Mucosa of descending colon (tissue), 3 donors: Measurements from ENCODE around the gene VPS9D1. TPM values are rescaled to one million over a fixed set of nuclear protein-coding genes. Genes with fewer than 3 reads are reported as not detected.

Experiments used
- ATAC-seq: fragments of 200-7000 bp; cut with Tn5 transposase; one replicate; pipeline ENCODE4 v1.9.1; 2020; ENCODE audit warnings: mild to moderate bottlenecking, moderate library complexity
- DNase-seq, 3 donors: peaks; one replicate each; pipeline ENCODE4 v3.0.0-alpha.2; 2020
- H3K36me3 ChIP-seq: fragments of 200-600 bp; one replicate; pipeline ENCODE4 v1.8.0; 2021; ENCODE audit warnings: low read depth, mild to moderate bottlenecking
- H3K4me1 ChIP-seq: fragments of 200-600 bp; one replicate; pipeline ENCODE4 v1.8.0; 2021; ENCODE audit warnings: low read depth, mild to moderate bottlenecking
- H3K4me3 ChIP-seq: fragments of 200-600 bp; one replicate; pipeline ENCODE4 v1.8.0; 2021; ENCODE audit warnings: mild to moderate bottlenecking
- H3K9me3 ChIP-seq: fragments of 200-600 bp; one replicate; pipeline ENCODE4 v1.8.0; 2021; ENCODE audit warnings: mild to moderate bottlenecking
- CTCF ChIP-seq: fragments of 200-600 bp; IDR thresholded peaks from one replicate; pipeline ENCODE4 v1.8.0; 2022; ENCODE audit warnings: antibody characterized with exemption, mild to moderate bottlenecking
- intact Hi-C, 2 donors: fragments of 100-400 bp; cut with DNase I in 1 of 2; cut with micrococcal nuclease in 1 of 2; formaldehyde crosslinking; loops; one replicate each; pipeline versions ENCODE4 v1.11.0 to v1.11.1; 2022; cut with DNase I, micrococcal nuclease
- total RNA-seq, 3 donors: library from RNA; stranded (reverse); fragmentation: NEBNext Ultra II Directional in 2 of 3; extraction: Animal tissue kit (Norgen Biotek cat#: 25700) in 2 of 3; gene quantifications; one replicate each; pipeline versions ENCODE4 v1.2.1 to v1.2.4, GENCODE V29; 2021 to 2023
- donor health status: DM: no; HTN: no; CAD: no; lungs with moderate emphysema.
- donor health status: DM: no; HTN: no; CAD: no.
- donor health status: DM: no; HTN: yes; CAD: no.

The VPS9D1 gene
- total RNA-seq, 3 donors from 2014 or later, result 15.3 to 20.6 (median 16.4) TPM

- H3K36me3 ChIP-seq, result peaks cover 4% of the 10 kb centered on the region
- ATAC-seq (no peak), DNase-seq (no peak)
- no peaks in the 10 kb centered on the region for H3K9me3 ChIP-seq
- intact Hi-C loops, result no loop called here
- no peak for TF ChIP-seq CTCF
- H3K4me3 ChIP-seq, result no peak overlapping the region
- H3K4me1 ChIP-seq, result no peaks in the 10 kb centered on the region
Observed at GRCh38 chr16:89733322-89733721, 12.6 kb upstream of the VPS9D1 start.

GRCh38 chr16:89732918-89733242 lies 12.2 kb upstream of the VPS9D1 start:
- no peak for DNase-seq
- no peaks in the 10 kb centered on the region for H3K4me1 ChIP-seq
- no peak for ATAC-seq
- no peak overlapping the region for H3K4me3 ChIP-seq
- TF ChIP-seq CTCF, result no peak
- intact Hi-C loops, result no loop called here
- H3K36me3 ChIP-seq, result peaks cover 4% of the 10 kb centered on the region
- no peaks in the 10 kb centered on the region for H3K9me3 ChIP-seq

GRCh38 chr16:89732142-89732917 lies 11.6 kb upstream of the VPS9D1 start:
- Histone ChIP-seq H3K36me3 (peaks cover 4% of the 10 kb centered on the region), H3K4me1 (no peaks in the 10 kb centered on the region), H3K4me3 (no peak overlapping the region), H3K9me3 (no peaks in the 10 kb centered on the region)
- no peak for TF ChIP-seq CTCF
- intact Hi-C loops, result no loop called here
- ATAC-seq (no peak), DNase-seq (no peak)

- Histone ChIP-seq H3K4me3 (no peak overlapping the region), H3K36me3 (peaks cover 4% of the 10 kb centered on the region), H3K9me3 (no peaks in the 10 kb centered on the region), H3K4me1 (no peaks in the 10 kb centered on the region)
- TF ChIP-seq CTCF, result no peak
- intact Hi-C loops, result no loop called here
- no peak for DNase-seq
- no peak for ATAC-seq
Observed at GRCh38 chr16:89730610-89731234, 10.0 kb upstream of the VPS9D1 start.

GRCh38 chr16:89729863-89730593 lies 9.3 kb upstream of the VPS9D1 start:
- no peak overlapping the region for H3K4me3 ChIP-seq
- no peaks in the 10 kb centered on the region for H3K4me1 ChIP-seq
- H3K9me3 ChIP-seq, result no peaks in the 10 kb centered on the region
- DNase-seq (no peak), ATAC-seq (no peak)
- H3K36me3 ChIP-seq, result peaks cover 4% of the 10 kb centered on the region
- intact Hi-C loops, result no loop called here
- no peak for TF ChIP-seq CTCF
